Esophagus (tissue), 2 donors: ENCODE data around the gene ESRRB. TPM values are rescaled to one million over a fixed set of nuclear protein-coding genes. Genes with fewer than 3 reads are reported as not detected.

ENCODE experiments used
- H3K27ac ChIP-seq, 2 donors: one replicate each; pipeline ENCODE4 v1.5.1; 2013; ENCODE audit warnings: low read depth in 2 of 2, mild to moderate bottlenecking in 2 of 2, inconsistent platforms in 1 of 2, low read length in 1 of 2, moderate library complexity in 1 of 2
- H3K27me3 ChIP-seq, 2 donors: one replicate each; pipeline ENCODE4 v1.6.1; 2013; ENCODE audit warnings: low read length in 2 of 2, control low read depth in 1 of 2, mild to moderate bottlenecking in 1 of 2; ENCODE audit not compliant: insufficient read depth in 2 of 2, control insufficient read depth in 1 of 2
- H3K36me3 ChIP-seq, 2 donors: one replicate each; pipeline ENCODE4 v1.6.1; 2013; ENCODE audit warnings: low read length in 1 of 2; ENCODE audit not compliant: control insufficient read depth in 2 of 2, insufficient read depth in 2 of 2
- H3K4me1 ChIP-seq, 2 donors: one replicate each; pipeline ENCODE4 v1.6.1; 2013; ENCODE audit warnings: low read length in 1 of 2; ENCODE audit not compliant: control insufficient read depth in 2 of 2, insufficient read depth in 2 of 2
- H3K4me3 ChIP-seq, 2 donors: one replicate each; pipeline ENCODE4 v1.5.1; 2013; ENCODE audit warnings: low read length in 2 of 2, mild to moderate bottlenecking in 2 of 2, low read depth in 1 of 2, moderate library complexity in 1 of 2
- H3K9me3 ChIP-seq, 2 donors: one replicate each; pipeline ENCODE4 v1.6.1; 2013; ENCODE audit warnings: mild to moderate bottlenecking in 2 of 2, low read depth in 1 of 2, low read length in 1 of 2, moderate library complexity in 1 of 2; ENCODE audit not compliant: control insufficient read depth in 2 of 2, insufficient read depth in 1 of 2
- WGBS, 2 donors: extraction: QIAGEN DNeasy Blood & Tissue Kit; methylation state at CpG; one replicate each; pipeline ENCODE4 v1.1.7; 2013; 5-methylcytosine and 5-hydroxymethylcytosine counted together
- polyA plus RNA-seq, 2 donors: library from polyadenylated mRNA; stranded (reverse); fragments of 200-250 nt; gene quantifications; one replicate each; pipeline ENCODE4 v1.2.3, GENCODE V29; 2013
- donor health status: healthy with polysubstance abuse.
- donor health status: Bipolar disorder and iron deficiency.

ESRRB gene
- polyA plus RNA-seq = under 1 TPM in 1 of 2 donors, not detected in 1; 0.06 TPM

DNA sequence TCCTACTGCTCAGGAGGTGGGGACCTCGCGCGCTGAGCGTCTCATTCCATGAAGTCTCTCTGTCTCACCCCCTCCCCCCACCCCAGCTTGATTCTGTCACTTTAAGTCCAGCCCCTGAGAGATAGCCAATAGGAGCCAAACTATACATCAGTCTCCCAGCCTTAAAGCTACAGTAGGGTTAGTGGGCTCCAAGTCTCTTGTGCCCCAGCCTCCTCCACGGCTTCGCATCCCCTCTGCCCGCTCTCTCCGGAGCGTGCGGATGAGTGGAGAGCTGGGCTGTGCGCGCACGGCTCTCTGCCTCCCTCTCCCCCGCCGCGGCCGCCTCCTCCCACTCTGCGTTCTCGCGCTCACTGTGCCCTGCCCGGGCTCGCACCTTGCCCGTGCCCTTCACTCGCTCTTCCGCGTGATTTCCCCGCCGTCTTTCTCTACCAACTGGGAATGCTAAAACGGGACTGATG lies at the start of gene ESRRB:
ESRRB (plus strand) TSS at position 191 of the 458 bp plus-strand sequence; CDS start at position 456, 265 bp downstream.
- no peak within 1 kb of the TSS for H3K27ac ChIP-seq
- H3K36me3 ChIP-seq = no peaks in the 10 kb centered on the region
- 3 to 4% methylated on average over 29 of the region's 29 CpGs for WGBS, 2 donors
- peaks cover 4 to 10% of the 10 kb centered on the region in 2 donors for H3K27me3 ChIP-seq
- peaks cover 6% of the 10 kb centered on the region in 2 donors for H3K4me1 ChIP-seq
- peak within 1 kb of the TSS; percentile 6 to 17 for H3K4me3 ChIP-seq
- H3K9me3 ChIP-seq = no peaks in the 10 kb centered on the region

DNA sequence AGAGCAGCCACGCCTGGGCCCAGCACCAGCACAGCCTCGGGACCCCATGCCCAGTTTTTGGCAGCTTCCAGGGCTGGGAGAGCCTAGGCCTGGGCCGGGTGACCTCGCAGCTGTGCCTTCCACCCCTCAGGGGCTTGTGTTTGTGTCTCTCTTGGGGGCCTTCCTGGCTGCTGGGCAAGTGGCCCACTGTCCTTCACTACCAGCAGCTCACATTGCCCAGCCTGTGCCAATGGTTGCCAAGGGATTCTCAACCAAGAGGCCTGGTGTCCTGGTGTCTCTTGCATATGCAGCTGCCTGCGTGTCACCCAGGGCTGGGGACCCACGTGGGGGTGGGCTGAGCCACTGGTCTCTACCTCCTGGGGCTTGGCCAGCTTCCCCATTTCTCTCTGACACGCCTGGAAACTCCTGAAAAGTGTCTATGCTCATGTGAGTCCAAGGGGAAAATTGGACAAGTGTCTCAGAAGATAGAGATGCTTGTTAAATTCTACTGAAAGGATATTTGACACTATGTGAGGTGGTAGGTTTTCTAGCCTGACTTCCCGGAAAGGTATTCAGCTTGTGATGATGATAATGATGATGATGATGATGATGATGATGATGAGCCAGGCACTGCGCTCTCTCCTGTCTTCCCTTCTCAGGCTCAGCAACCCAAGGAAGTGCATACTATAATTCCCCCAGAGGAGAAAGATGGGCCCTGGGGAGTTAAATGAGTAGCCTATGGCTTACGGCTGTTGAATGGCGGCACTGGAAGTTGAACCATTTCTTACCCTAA lies 48.8 kb upstream of the ESRRB start:
- Histone ChIP-seq H3K9me3 (peaks cover 0 to 2% of the 10 kb centered on the region in 2 donors), H3K27me3 (peaks cover 0 to 10% of the 10 kb centered on the region in 2 donors), H3K36me3 (no peaks in the 10 kb centered on the region), H3K4me1 (no peaks in the 10 kb centered on the region), H3K27ac (no peak overlapping the region), H3K4me3 (no peak overlapping the region)
- 75 to 78% methylated on average over 11 of the region's 11 CpGs for WGBS, 2 donors

DNA sequence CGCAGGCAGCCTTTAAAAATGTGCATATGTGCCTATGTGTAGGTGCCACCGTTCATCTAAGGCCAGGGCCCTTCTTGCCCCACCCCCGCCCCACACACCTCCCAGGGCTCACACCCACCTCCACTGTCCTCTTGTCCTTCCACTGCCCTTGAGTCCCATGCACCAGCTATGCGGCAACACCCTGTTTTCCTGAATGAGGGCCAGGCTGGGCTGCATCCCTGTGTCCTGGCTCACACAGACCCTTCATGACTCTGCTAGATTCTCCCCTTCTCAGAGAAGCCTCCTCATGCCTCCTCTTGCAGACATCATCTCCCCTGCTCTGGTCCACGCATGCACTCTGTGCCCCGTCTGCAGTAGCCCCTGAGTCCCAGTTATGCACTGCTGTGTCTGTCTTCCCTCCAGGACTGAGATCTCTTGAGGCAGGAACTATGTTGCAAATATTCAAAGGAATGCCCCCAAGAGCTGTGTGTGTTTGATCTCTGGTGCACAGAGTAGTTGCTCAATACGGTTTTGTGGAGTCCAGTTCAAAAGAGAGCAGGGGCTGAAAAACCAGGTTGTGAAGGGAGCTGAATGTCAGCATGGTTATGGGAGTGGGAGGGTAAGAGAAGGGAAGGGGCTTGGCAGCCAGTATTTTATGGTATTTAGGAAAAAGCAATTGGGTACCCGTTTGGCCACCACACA lies 47.3 kb upstream of the ESRRB start:
- no peak overlapping the region for H3K27ac ChIP-seq
- H3K9me3 ChIP-seq = peaks cover 0 to 2% of the 10 kb centered on the region in 2 donors
- H3K36me3 ChIP-seq = no peaks in the 10 kb centered on the region
- 68 to 70% methylated on average over 8 of the region's 8 CpGs for WGBS, 2 donors
- H3K4me3 ChIP-seq = no peak overlapping the region
- no peaks in the 10 kb centered on the region for H3K4me1 ChIP-seq
- peaks cover 0 to 10% of the 10 kb centered on the region in 2 donors for H3K27me3 ChIP-seq

DNA sequence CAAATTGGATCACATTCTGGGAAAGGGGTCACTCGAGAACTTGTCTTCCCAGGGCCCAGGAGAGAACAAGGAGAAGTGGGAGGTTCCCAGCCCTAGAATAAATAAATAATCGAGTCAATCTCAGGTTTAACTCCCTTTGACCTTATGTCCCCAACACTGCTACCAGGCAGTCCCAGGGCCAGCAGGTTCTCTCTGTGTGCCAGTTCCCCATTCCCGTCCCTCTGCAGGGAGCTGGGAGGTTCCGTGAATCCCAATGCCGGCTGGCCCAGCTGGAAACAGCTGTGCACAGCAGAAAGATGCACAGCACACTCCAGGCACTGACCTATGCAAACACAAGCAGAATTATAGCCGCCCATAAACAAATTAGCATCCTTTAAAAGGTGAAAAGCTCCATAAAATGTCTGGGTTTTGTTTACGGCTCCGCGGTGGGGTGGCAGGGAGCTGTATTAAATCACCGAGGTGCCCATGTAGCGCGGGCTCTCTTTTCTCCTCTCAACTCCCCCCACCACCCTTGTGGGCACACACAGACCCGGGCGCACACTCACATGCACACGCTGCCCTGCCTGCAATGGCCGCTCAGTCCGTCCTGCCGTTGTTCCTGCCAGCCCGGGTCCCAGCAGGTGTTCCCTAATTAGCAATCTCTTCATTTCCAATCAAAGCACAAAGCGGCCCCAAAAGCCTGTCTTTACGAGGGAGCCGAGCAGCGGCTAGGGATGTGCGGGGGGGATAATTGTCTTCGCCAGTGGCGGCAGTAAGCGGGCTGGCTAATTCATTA lies 46.6 kb upstream of the ESRRB start:
- Histone ChIP-seq H3K9me3 (no peaks in the 10 kb centered on the region), H3K4me3 (no peak overlapping the region), H3K27ac (no peak overlapping the region), H3K36me3 (no peaks in the 10 kb centered on the region), H3K4me1 (no peaks in the 10 kb centered on the region), H3K27me3 (peaks cover 0 to 10% of the 10 kb centered on the region in 2 donors)
- WGBS, 2 donors = 9 to 10% methylated on average over 27 of the region's 27 CpGs

DNA sequence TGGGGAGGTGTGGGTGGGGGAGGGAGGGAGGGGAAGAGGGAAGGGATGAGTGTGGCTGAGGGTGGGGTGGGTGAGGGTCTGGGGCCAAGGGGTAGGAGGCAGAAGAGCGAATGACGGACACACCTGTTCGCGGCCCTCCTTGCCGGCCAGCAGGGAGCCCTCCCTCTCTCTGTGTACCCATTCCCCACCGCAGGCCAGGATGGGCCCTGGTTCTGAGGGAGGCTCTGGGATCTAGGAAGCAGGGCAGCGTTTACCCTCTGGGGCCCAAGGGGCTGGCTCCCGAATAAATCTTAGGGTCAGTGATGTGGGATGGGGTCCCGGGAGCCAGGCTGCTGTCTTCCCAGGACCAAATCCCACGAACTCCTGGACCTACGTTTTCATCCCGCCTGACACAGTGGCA lies 46.0 kb upstream of the ESRRB start:
- no peaks in the 10 kb centered on the region for H3K9me3 ChIP-seq
- no peak overlapping the region for H3K27ac ChIP-seq
- WGBS, 2 donors = 35 to 42% methylated on average over 11 to 12 of the region's 12 CpGs
- no peaks in the 10 kb centered on the region for H3K36me3 ChIP-seq
- H3K27me3 ChIP-seq = peaks cover 0 to 10% of the 10 kb centered on the region in 2 donors
- no peak overlapping the region for H3K4me3 ChIP-seq
- no peaks in the 10 kb centered on the region for H3K4me1 ChIP-seq

DNA sequence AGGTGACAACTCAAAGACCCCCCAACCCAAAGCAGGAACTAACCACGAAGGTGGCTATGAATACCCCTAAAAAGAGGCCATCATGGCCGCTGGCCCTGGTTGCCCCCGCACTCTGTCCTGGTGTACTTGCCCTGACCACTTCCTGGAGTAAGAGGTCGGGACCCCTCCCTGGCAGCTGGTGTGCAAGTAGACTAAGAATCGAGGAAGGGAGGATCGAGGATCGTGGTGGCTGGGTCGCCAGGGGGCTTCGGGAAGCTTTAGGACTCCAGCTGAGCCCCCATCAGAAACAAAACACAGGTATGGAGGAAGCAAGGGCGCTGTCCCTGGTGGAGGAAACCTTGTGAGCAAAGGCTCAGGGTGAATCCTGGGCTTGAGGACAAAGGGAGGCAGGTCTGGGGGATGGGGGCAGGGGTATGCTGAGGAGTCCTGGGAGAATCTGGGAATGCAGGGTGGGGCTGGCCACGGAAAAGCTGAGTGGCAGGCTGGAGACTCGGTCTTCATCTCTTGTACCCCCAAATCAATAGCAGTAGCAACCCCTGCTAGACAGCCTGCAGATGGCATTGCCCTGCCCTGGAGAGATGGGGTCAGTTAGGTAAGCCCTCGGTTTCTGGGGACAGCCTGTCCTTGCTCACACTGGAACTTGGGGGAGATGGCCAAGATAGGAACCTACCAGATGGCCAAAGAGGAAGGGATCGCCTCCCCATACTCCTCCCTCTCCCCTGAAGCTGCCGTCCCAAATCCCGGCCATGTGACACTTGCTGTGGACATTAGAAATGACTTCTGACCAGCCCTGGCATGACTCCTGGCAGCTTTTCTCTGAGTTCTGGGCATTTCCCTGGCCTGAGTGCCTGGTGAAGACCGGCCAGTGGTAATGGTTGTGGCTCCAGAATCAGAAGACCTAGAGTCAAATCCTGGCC lies 45.3 kb upstream of the ESRRB start:
- H3K4me1 ChIP-seq = no peaks in the 10 kb centered on the region
- peaks cover 0 to 10% of the 10 kb centered on the region in 2 donors for H3K27me3 ChIP-seq
- no peak overlapping the region for H3K27ac ChIP-seq
- H3K36me3 ChIP-seq = no peaks in the 10 kb centered on the region
- 57 to 59% methylated on average over 17 of the region's 17 CpGs for WGBS, 2 donors
- no peaks in the 10 kb centered on the region for H3K9me3 ChIP-seq
- H3K4me3 ChIP-seq = no peak overlapping the region

DNA sequence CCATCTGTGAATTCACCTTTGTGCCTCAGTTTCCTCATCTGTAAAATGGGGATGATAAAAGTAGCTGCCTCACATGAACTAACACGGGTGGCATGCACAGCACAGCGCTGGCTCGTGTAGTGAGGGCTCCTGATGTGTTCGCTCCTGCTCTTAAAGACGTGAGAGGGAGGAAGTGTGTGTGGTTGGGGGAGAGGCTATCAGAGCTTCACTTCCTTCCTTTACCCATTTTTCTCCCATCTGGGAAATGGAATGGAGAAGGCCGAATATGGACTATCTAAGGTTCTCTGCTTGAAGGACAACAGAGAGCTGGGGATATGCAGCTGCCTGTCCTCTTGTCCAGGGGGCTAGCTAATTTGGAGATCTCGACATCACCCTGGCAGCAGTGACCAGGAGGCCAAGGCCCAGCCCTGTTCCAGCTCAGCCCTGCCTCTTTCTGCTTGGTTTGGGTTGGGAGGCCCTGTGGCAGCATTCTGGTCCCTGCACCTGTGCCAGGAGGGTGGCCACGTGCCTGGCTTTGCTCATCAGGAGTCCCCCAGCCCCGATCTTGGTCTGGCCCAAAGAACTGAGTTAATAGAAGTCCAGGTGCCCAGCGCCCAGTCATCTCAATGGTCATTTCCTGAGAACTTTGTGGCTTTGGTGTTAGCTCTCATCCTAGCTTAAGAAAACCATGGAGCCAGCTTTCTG lies 44.5 kb upstream of the ESRRB start:
- Histone ChIP-seq H3K27ac (no peak overlapping the region), H3K4me1 (no peaks in the 10 kb centered on the region)
- WGBS, 2 donors = 73 to 74% methylated on average over 10 of the region's 10 CpGs

DNA sequence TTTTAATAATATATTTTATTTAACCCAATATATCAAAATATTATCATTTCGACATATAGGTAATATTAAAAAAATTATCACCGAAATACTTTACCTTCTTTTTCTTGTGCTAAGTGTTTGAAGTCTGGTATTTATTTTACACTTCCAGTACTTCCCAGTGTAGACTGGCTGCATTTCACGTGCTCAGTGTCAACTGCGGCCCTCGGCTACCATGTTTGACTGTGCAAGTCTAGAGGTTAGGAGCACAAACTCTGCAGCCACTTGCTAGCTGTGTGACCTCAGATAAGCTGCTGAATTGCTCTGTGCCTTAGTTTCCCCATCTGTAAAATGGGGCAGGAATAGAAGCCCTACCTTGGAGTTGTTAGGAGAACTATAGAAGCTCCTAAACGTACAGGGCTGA lies 42.3 kb upstream of the ESRRB start:
- WGBS, 2 donors = 79 to 91% methylated on average over 6 of the region's 6 CpGs
- no peak overlapping the region for H3K4me3 ChIP-seq
- H3K9me3 ChIP-seq = no peaks in the 10 kb centered on the region
- no peak overlapping the region for H3K27ac ChIP-seq
- H3K27me3 ChIP-seq = peaks cover 0 to 10% of the 10 kb centered on the region in 2 donors
- no peaks in the 10 kb centered on the region for H3K4me1 ChIP-seq
- H3K36me3 ChIP-seq = no peaks in the 10 kb centered on the region

More for the DNA sequence above, 44.5 kb upstream of the ESRRB start:
- H3K4me3 ChIP-seq = no peak overlapping the region
- H3K36me3 ChIP-seq = no peaks in the 10 kb centered on the region
- peaks cover 0 to 10% of the 10 kb centered on the region in 2 donors for H3K27me3 ChIP-seq
- H3K9me3 ChIP-seq = no peaks in the 10 kb centered on the region
